ENCODE data around the gene OR10V1. TPM values are rescaled to one million over a fixed set of nuclear protein-coding genes. Genes with fewer than 3 reads are reported as not detected.
A peak's percentile ranks its signal among the peaks of the same experiment; 100 is the strongest.

The OR10V1 gene
- total RNA-seq, 1 experiment from 2014 or later: not detected

DNA sequence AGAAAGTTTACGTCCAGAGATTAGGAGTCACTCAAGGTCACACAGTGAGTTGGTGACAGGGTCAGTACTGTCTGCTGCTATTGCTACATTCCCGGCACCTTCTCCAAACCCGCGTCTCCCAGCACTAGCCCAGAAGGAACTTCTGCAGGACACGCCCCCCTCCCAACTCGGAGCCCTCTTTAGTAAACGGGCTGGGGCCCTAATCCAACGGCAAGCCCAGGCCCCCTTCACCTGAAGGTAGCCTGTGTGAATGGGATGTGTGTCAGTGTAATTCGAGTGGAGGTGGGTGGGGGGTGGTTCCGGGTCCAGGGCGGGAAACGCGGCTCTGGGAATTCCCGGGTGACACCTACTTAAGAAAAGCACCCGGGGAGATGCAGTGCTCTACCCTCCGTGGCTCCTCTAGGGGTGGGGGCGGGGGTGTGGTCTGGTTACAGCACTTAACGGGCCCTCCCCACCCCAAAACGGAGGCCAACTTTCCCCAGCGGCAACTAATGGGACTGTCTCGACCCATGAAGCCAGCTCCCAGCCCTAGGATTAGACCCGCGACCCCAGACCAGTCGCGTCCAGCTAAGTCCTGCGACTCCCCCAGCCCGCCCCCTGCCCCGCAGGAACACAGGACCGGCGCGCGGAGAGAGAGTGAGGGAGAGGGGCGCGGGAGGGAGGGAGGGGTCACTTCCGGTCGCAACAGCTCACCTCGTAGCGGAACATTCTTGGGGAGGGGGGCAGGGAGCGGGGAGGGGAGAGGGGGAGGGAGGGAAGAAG is 45.3 kb downstream of the OR10V1 start:
- Histone ChIP-seq H4K20me1 (ENCODE audit: low read length) (peaks cover 11% of the 10 kb centered on the region), H3K79me2 (ENCODE audit: low read length) (peaks cover 37% of the 10 kb centered on the region), H3K9me3 (ENCODE audit: low read length) (no peaks in the 10 kb centered on the region), H3K9me2 (replicated peaks; ENCODE audit: low read length) (no peaks in the 10 kb centered on the region), H3K27ac (ENCODE audit: low read length) (peak overlapping the region; percentile 40), H3K4me3 (ENCODE audit: low read length) (peak overlapping the region; percentile 77), H3K27me3 (ENCODE audit: low read length) (no peaks in the 10 kb centered on the region), H3K4me1 (ENCODE audit: insufficient read depth, low read length) (peaks cover 21% of the 10 kb centered on the region), H3K4me2 (ENCODE audit: low read length) (peak overlapping the region; percentile 93), H3K36me3 (ENCODE audit: low read depth, low read length) (peaks cover 31% of the 10 kb centered on the region), H3F3A (ENCODE audit: low read length, unreplicated experiment) (no peaks in the 10 kb centered on the region), H2AFZ (ENCODE audit: low read length) (peak overlapping the region; percentile 76), H3K9ac (ENCODE audit: low read length) (peak overlapping the region; percentile 90)
- POLR2A ChIA-PET (ENCODE audit: unreplicated experiment): interaction anchor here (0.5 to 1.8 kb wide), 9 partner anchors 44 to 526 kb away, joined by 3 to 18 read pairs (median 4); partner anchors contain the start of gene FAM111A
- TF ChIP-seq, protein P1, sequence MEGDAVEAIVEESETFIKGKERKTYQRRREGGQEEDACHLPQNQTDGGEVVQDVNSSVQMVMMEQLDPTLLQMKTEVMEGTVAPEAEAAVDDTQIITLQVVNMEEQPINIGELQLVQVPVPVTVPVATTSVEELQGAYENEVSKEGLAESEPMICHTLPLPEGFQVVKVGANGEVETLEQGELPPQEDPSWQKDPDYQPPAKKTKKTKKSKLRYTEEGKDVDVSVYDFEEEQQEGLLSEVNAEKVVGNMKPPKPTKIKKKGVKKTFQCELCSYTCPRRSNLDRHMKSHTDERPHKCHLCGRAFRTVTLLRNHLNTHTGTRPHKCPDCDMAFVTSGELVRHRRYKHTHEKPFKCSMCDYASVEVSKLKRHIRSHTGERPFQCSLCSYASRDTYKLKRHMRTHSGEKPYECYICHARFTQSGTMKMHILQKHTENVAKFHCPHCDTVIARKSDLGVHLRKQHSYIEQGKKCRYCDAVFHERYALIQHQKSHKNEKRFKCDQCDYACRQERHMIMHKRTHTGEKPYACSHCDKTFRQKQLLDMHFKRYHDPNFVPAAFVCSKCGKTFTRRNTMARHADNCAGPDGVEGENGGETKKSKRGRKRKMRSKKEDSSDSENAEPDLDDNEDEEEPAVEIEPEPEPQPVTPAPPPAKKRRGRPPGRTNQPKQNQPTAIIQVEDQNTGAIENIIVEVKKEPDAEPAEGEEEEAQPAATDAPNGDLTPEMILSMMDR (conservative IDR thresholded peaks at IDR 0.05; ENCODE audit: low read depth, low read length): 0 out of 2 replicates have a peak, but pooled peaks have one; percentile 17
- TF ChIP-seq EZH2 (IDR thresholded peaks at IDR 0.05; ENCODE audit: low read length, unreplicated experiment) (no peak), EZH2phosphoT487 (IDR thresholded peaks at IDR 0.05; ENCODE audit: borderline replicate concordance, low read length) (no peak)
- BruUV-seq (replicated peaks): no TSS peak
- ATAC-seq (peak; percentile 23), DNase-seq (peak; percentile 37)
- intact Hi-C loops (cut with micrococcal nuclease): loop anchor here (2.0 to 10.0 kb wide), 4 partner anchors 54 to 136 kb away; partner anchors contain the start of genes OSBP and STX3
- CTCF ChIA-PET: interaction anchor here (0.7 to 1.6 kb wide), 5 partner anchors 53 to 488 kb away, joined by 3 to 8 read pairs (median 5); partner anchors contain the start of genes MRPL16 and OSBP

DNA sequence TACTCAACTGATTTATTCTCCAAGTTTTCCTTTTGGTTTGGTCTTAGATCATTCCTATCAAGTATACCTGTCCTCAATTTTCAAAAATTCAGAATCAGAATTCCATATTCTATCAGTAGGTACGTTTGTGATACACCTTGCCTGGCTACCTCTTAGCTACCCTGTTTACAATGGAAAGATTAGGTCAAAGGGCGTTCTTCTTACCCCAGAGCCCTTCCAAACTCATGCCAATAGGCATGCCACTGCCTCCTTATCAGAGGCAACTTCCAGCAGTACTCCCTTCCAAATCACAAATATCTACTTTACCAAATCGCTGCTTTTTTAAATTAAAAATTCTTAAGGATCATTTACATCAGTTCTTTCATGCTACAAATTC is 45.8 kb downstream of the OR10V1 start:
- Histone ChIP-seq H3K79me2 (ENCODE audit: low read length) (peaks cover 37% of the 10 kb centered on the region), H3K4me1 (ENCODE audit: insufficient read depth, low read length) (peaks cover 21% of the 10 kb centered on the region), H4K20me1 (ENCODE audit: low read length) (peaks cover 11% of the 10 kb centered on the region), H3K27ac (ENCODE audit: low read length) (0 out of 2 replicates have a peak overlapping the region, but pooled peaks have one; percentile 40), H3K27me3 (ENCODE audit: low read length) (no peaks in the 10 kb centered on the region), H3K9ac (ENCODE audit: low read length) (peak overlapping the region; percentile 90), H3K9me3 (ENCODE audit: low read length) (no peaks in the 10 kb centered on the region), H3K4me3 (ENCODE audit: low read length) (peak overlapping the region; percentile 77), H2AFZ (ENCODE audit: low read length) (peak overlapping the region; percentile 76), H3K4me2 (ENCODE audit: low read length) (peak overlapping the region; percentile 93), H3K9me2 (replicated peaks; ENCODE audit: low read length) (no peaks in the 10 kb centered on the region), H3F3A (ENCODE audit: low read length, unreplicated experiment) (no peaks in the 10 kb centered on the region), H3K36me3 (ENCODE audit: low read depth, low read length) (peaks cover 36% of the 10 kb centered on the region)
- ATAC-seq (no peak), DNase-seq (no peak)
- POLR2A ChIA-PET (ENCODE audit: unreplicated experiment): no interaction called here
- intact Hi-C loops (cut with micrococcal nuclease): loop anchor here (2.0 to 10.0 kb wide), 4 partner anchors 53 to 137 kb away; partner anchors contain the start of genes OSBP and STX3
- TF ChIP-seq EZH2phosphoT487 (IDR thresholded peaks at IDR 0.05; ENCODE audit: borderline replicate concordance, low read length) (no peak), EZH2 (IDR thresholded peaks at IDR 0.05; ENCODE audit: low read length, unreplicated experiment) (no peak)
- TF ChIP-seq, protein P1 (conservative IDR thresholded peaks at IDR 0.05; ENCODE audit: low read depth, low read length): no peak
- CTCF ChIA-PET: no interaction called here
- TSS peak; percentile 51 for BruUV-seq (replicated peaks)

All from PC-3 (cell line).